Measurements from ENCODE around the gene PDLIM7.

PDLIM7 gene

GRCh38 chr5:177515580-177515979, 18.2 kb upstream of the PDLIM7 start:
- DNase-seq (ENCODE audit: low read depth): no peak
- TF ChIP-seq CTCF (conservative IDR thresholded peaks at IDR 0.05; ENCODE audit: low read depth, low read length): no peak
- peak overlapping the region; percentile 97 for H3K4me3 ChIP-seq (ENCODE audit: low read length)

GRCh38 chr5:177514541-177514940, 17.1 kb upstream of the PDLIM7 start:
- no peak for TF ChIP-seq CTCF (conservative IDR thresholded peaks at IDR 0.05; ENCODE audit: low read depth, low read length)
- H3K4me3 ChIP-seq (ENCODE audit: low read length): no peak overlapping the region
- no peak for DNase-seq (ENCODE audit: low read depth)

GRCh38 chr5:177513500-177513899, 16.1 kb upstream of the PDLIM7 start:
- DNase-seq (ENCODE audit: low read depth): no peak
- H3K4me3 ChIP-seq (ENCODE audit: low read length): no peak overlapping the region

GRCh38 chr5:177512736-177513380, 15.5 kb upstream of the PDLIM7 start:
- H3K4me3 ChIP-seq (ENCODE audit: low read length): no peak overlapping the region
- no peak for DNase-seq (ENCODE audit: low read depth)

More at GRCh38 chr5:177513500-177513899, 16.1 kb upstream of the PDLIM7 start:
- no peak for TF ChIP-seq CTCF (conservative IDR thresholded peaks at IDR 0.05; ENCODE audit: low read depth, low read length)

GRCh38 chr5:177511796-177512675, 14.6 kb upstream of the PDLIM7 start:
- TF ChIP-seq CTCF (conservative IDR thresholded peaks at IDR 0.05; ENCODE audit: low read depth, low read length): no peak
- H3K4me3 ChIP-seq (ENCODE audit: low read length): no peak overlapping the region

More at GRCh38 chr5:177512736-177513380, 15.5 kb upstream of the PDLIM7 start:
- no peak for TF ChIP-seq CTCF (conservative IDR thresholded peaks at IDR 0.05; ENCODE audit: low read depth, low read length)

GRCh38 chr5:177511181-177511580, 13.8 kb upstream of the PDLIM7 start:
- H3K4me3 ChIP-seq (ENCODE audit: low read length): no peak overlapping the region
- no peak for TF ChIP-seq CTCF (conservative IDR thresholded peaks at IDR 0.05; ENCODE audit: low read depth, low read length)
- DNase-seq (ENCODE audit: low read depth): no peak

More at GRCh38 chr5:177511796-177512675, 14.6 kb upstream of the PDLIM7 start:
- DNase-seq (ENCODE audit: low read depth): no peak

Measured in retinal pigment epithelial cell (primary cell).